Metanephros (tissue), 1 donor: Measurements from ENCODE around the gene BRK1. TPM values are rescaled to one million over a fixed set of nuclear protein-coding genes. Genes with fewer than 3 reads are reported as not detected.

Experiments
- total RNA-seq: library from RNA; depleted of rRNA; stranded (reverse); fragments of >200 nt; gene quantifications from one replicate; pipeline ENCODE4 v1.2.3, GENCODE V29; 2014

BRK1 gene
- 123 TPM for total RNA-seq

GRCh38 chr3:10115326-10116137 is at the start of gene BRK1:
Gene BRK1 (plus strand): TSS chr3:10115675. CDS start chr3:10115702, 27 bp downstream.

GRCh38 chr3:10108091-10108490 is 7.4 kb upstream of the BRK1 start, which contains the start of gene FANCD2OS:
Gene FANCD2OS (minus strand): TSS chr3:10108255. CDS start chr3:10104774, 3,481 bp downstream.

GRCh38 chr3:10164546-10165393 is 49.3 kb downstream of the BRK1 start, which contains the start of gene IRAK2:
Gene IRAK2 (plus strand): TSS chr3:10164919. CDS start chr3:10164955, 36 bp downstream.

Other genes with a start within 250 kb of the BRK1 start
- gene CIDEC, start 235.4 kb upstream of the BRK1 start, total RNA-seq: 0.18 TPM
- gene JAGN1, start 225.1 kb upstream of the BRK1 start, total RNA-seq: 24.0 TPM
- gene IL17RE, start 212.8 kb upstream of the BRK1 start, total RNA-seq: 4.0 TPM
- gene IL17RC, start 198.6 kb upstream of the BRK1 start, total RNA-seq: 46.5 TPM
- 43.0 TPM for gene CRELD1, start 181.8 kb upstream of the BRK1 start, total RNA-seq
- 3.3 TPM for gene PRRT3, start 163.3 kb upstream of the BRK1 start, total RNA-seq
- gene EMC3, start 128.8 kb upstream of the BRK1 start, total RNA-seq: 40.9 TPM
- 14.9 TPM for gene FANCD2, start 89.2 kb upstream of the BRK1 start, total RNA-seq
- not detected for gene FANCD2OS, start 7.4 kb upstream of the BRK1 start, total RNA-seq
- 55.0 TPM for gene VHL, start 26.1 kb downstream of the BRK1 start, total RNA-seq
- gene IRAK2, start 49.2 kb downstream of the BRK1 start, total RNA-seq: 2.7 TPM
- gene TATDN2, start 132.8 kb downstream of the BRK1 start, total RNA-seq: 29.3 TPM
- 3.6 TPM for gene GHRL, start 177.3 kb downstream of the BRK1 start, total RNA-seq
- 107 TPM for gene SEC13, start 205.4 kb downstream of the BRK1 start, total RNA-seq